K562 (cell line): ENCODE data around the gene BNIPL. TPM values are rescaled to one million over a fixed set of nuclear protein-coding genes. Genes with fewer than 3 reads are reported as not detected.
A peak's percentile ranks its signal among the peaks of the same experiment; 100 is the strongest.

Experiments used
- CCAR2 ChIP-seq: fragments of 200-400 bp; formaldehyde crosslinking; IDR thresholded peaks from 2 replicates; pipeline ENCODE4 v1.6.1; 2017; ENCODE audit warnings: mild to moderate bottlenecking, low read depth, low read length
- EHMT2 ChIP-seq: fragments of 450-650 bp; IDR thresholded peaks from 2 replicates; pipeline ENCODE4 v1.6.1; 2018; ENCODE audit warnings: antibody characterized with exemption
- ELF4 ChIP-seq: fragments of 450-650 bp; formaldehyde crosslinking; IDR thresholded peaks from 2 replicates; pipeline ENCODE4 v1.4.0; 2022; ENCODE audit warnings: missing genetic modification characterization
- KLF10 ChIP-seq: fragments of 250-450 bp; sonication (Bioruptor Pico); IDR thresholded peaks from 2 replicates; pipeline ENCODE4 v1.6.1; 2021; ENCODE audit warnings: matching md5 sums
- KLF6 ChIP-seq: fragments of 250-450 bp; sonication (Bioruptor Pico); IDR thresholded peaks from 2 replicates; pipeline ENCODE4 v1.4.0; 2020; ENCODE audit warnings: mild to moderate bottlenecking, moderate library complexity, borderline replicate concordance
- LEF1 ChIP-seq: fragments of 450-650 bp; IDR thresholded peaks from 2 replicates; pipeline ENCODE4 v1.6.1; 2016; ENCODE audit warnings: mild to moderate bottlenecking
- MEF2D ChIP-seq: conservative IDR thresholded peaks from 2 replicates; pipeline ENCODE4 v1.6.1; 2016; ENCODE audit warnings: low read depth, missing genetic modification characterization, missing compliant biosample characterization
- MIER1 ChIP-seq: fragments of 450-650 bp; IDR thresholded peaks from 2 replicates; pipeline ENCODE4 v1.6.1; 2016; ENCODE audit warnings: antibody characterized with exemption, mild to moderate bottlenecking, low read depth
- POLR2G ChIP-seq: fragments of 200-400 bp; formaldehyde crosslinking; IDR thresholded peaks from 2 replicates; pipeline ENCODE4 v1.6.1; 2017; ENCODE audit warnings: low read depth, mild to moderate bottlenecking, antibody characterized with exemption, low read length, moderate library complexity
- RBBP5 ChIP-seq: fragments of 200-600 bp; sonication (generic); IDR thresholded peaks from 2 replicates; pipeline ENCODE4 v1.6.1; 2012; ENCODE audit warnings: borderline replicate concordance, mild to moderate bottlenecking, low read length, control low read depth, inconsistent platforms; ENCODE audit not compliant: insufficient read depth, poor library complexity, severe bottlenecking
- ZFP1 ChIP-seq: fragments of 450-650 bp; formaldehyde crosslinking; IDR thresholded peaks from 2 replicates; pipeline ENCODE4 v1.4.0; 2020; ENCODE audit warnings: mild to moderate bottlenecking, mixed read lengths
- ZFX ChIP-seq: sonication (generic); formaldehyde crosslinking; IDR thresholded peaks from 2 replicates; pipeline ENCODE4 v1.8.0; 2022; ENCODE audit warnings: mild to moderate bottlenecking, missing genetic modification reagents, moderate library complexity
- ZKSCAN3 ChIP-seq: fragments of 250-450 bp; sonication (Bioruptor Pico); IDR thresholded peaks from 2 replicates; pipeline ENCODE4 v1.4.0; 2020
- ZNF212 ChIP-seq: fragments of 450-650 bp; formaldehyde crosslinking; IDR thresholded peaks from 2 replicates; pipeline ENCODE4 v1.4.0; 2020; ENCODE audit warnings: mild to moderate bottlenecking
- ZNF561 ChIP-seq: fragments of 450-650 bp; formaldehyde crosslinking; conservative IDR thresholded peaks from 2 replicates; pipeline ENCODE4 v1.4.0; 2020; ENCODE audit warnings: mild to moderate bottlenecking, moderate library complexity
- ZSCAN29 ChIP-seq: fragments of 450-650 bp; IDR thresholded peaks from 2 replicates; pipeline ENCODE4 v1.6.1; 2017
- polyA plus RNA-seq, 8 experiments: library from polyadenylated mRNA; depleted of rRNA in 4 of 8; stranded (reverse) in 5 of 8; unstranded in 3 of 8; fragments of >200 nt; fragmentation: Nextera tagmentation in 2 of 8; fragmentation: Illumina TruSeq in 1 of 8; extraction: Ambion mirVana in 2 of 8; extraction: Trizol in 1 of 8; gene quantifications; 2 replicates each; pipeline versions ENCODE4 v1.2.1 to v1.2.3, GENCODE V29; 2011 to 2014; ENCODE audit warnings: inconsistent platforms in 1 of 8, missing spikeins in 1 of 8
- total RNA-seq, 7 experiments: library from RNA; depleted of rRNA in 6 of 7; stranded (reverse); fragments of >200 nt in 6 of 7; fragmentation: Illumina TruSeq in 2 of 7; extraction: Trizol in 2 of 7; gene quantifications; 2 replicates each; pipeline versions ENCODE4 v1.2.1 to v1.2.3, GENCODE V29; 2011 to 2021; ENCODE audit warnings: low replicate concordance in 1 of 7
- TF ChIP-seq, protein P1 (sequence below), 2 experiments: fragments of 450-650 bp; formaldehyde crosslinking in 1 of 2; IDR thresholded peaks; 2 replicates each; pipeline versions ENCODE4 v1.4.0 to v1.6.1; 2014 to 2020; ENCODE audit warnings: mild to moderate bottlenecking in 2 of 2, borderline replicate concordance in 1 of 2, low read depth in 1 of 2
- TF ChIP-seq, protein P2 (sequence below): fragments of 250-450 bp; sonication (Bioruptor Pico); IDR thresholded peaks from 2 replicates; pipeline ENCODE4 v1.8.0; 2022; ENCODE audit warnings: inconsistent platforms
- TF ChIP-seq, protein P3 (sequence below): sonication (generic); formaldehyde crosslinking; IDR thresholded peaks from 2 replicates; pipeline ENCODE4 v1.8.0; 2023; ENCODE audit warnings: mild to moderate bottlenecking, missing genetic modification reagents

The BNIPL gene
- total and polyA plus RNA-seq, 9 of the 15 experiments (the other 6 are each of a cell fraction or from before 2014, with no cell fraction given): 0.08 to 1.4 (median 0.68) TPM

DNA sequence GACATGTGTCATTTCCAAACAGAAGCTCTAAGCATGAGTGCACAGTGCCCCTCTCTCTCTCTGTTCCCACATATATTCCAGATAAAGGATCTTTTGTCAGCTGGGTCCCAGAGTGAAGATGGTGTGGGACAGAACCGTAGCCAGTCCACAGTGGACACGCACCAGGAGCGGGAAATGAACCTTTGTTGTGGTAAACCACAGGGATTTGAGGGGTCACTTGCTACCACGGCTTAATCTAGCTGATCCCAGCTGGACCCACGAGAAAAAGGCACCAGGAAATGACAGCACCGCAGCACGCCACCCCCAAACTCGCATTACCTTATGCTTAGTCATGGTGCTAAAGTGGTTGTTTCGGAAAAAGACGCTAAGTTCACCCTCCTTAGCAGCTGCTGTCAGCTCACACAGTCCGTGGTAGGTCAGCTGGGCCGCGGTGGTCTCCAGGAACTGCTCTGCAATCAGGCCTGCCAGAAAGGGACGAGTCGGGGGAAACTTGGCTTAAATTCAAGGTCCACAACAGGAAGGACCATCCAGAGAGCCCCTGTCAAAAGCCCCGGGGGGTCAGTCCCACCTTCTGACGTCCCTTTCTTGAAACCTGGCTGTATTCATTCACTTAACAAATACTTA lies 37.2 kb upstream of the BNIPL start (continued):
- TF ChIP-seq MEF2D (tag): peak; percentile 55; the same call in 1 of the 2 replicates
- no peak for TF ChIP-seq ZKSCAN3
- no peak for TF ChIP-seq ZFP1 (CRISPR knock-in tag)
- TF ChIP-seq, protein P1, sequence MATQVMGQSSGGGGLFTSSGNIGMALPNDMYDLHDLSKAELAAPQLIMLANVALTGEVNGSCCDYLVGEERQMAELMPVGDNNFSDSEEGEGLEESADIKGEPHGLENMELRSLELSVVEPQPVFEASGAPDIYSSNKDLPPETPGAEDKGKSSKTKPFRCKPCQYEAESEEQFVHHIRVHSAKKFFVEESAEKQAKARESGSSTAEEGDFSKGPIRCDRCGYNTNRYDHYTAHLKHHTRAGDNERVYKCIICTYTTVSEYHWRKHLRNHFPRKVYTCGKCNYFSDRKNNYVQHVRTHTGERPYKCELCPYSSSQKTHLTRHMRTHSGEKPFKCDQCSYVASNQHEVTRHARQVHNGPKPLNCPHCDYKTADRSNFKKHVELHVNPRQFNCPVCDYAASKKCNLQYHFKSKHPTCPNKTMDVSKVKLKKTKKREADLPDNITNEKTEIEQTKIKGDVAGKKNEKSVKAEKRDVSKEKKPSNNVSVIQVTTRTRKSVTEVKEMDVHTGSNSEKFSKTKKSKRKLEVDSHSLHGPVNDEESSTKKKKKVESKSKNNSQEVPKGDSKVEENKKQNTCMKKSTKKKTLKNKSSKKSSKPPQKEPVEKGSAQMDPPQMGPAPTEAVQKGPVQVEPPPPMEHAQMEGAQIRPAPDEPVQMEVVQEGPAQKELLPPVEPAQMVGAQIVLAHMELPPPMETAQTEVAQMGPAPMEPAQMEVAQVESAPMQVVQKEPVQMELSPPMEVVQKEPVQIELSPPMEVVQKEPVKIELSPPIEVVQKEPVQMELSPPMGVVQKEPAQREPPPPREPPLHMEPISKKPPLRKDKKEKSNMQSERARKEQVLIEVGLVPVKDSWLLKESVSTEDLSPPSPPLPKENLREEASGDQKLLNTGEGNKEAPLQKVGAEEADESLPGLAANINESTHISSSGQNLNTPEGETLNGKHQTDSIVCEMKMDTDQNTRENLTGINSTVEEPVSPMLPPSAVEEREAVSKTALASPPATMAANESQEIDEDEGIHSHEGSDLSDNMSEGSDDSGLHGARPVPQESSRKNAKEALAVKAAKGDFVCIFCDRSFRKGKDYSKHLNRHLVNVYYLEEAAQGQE (IDR thresholded peaks at IDR 0.05; ENCODE audit: borderline replicate concordance): no peak; the same call in 1 of the 2 replicates
- TF ChIP-seq, protein P1 (CRISPR knock-in tag; IDR thresholded peaks at IDR 0.05; ENCODE audit: low read depth): no peak
- TF ChIP-seq, protein P2, sequence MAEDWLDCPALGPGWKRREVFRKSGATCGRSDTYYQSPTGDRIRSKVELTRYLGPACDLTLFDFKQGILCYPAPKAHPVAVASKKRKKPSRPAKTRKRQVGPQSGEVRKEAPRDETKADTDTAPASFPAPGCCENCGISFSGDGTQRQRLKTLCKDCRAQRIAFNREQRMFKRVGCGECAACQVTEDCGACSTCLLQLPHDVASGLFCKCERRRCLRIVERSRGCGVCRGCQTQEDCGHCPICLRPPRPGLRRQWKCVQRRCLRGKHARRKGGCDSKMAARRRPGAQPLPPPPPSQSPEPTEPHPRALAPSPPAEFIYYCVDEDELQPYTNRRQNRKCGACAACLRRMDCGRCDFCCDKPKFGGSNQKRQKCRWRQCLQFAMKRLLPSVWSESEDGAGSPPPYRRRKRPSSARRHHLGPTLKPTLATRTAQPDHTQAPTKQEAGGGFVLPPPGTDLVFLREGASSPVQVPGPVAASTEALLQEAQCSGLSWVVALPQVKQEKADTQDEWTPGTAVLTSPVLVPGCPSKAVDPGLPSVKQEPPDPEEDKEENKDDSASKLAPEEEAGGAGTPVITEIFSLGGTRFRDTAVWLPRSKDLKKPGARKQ (CRISPR knock-in tag): no peak
- peak; percentile 21; the same call in 1 of the 2 replicates for TF ChIP-seq ELF4 (CRISPR knock-in tag)
- TF ChIP-seq EHMT2: no peak
- peak; percentile 94 for TF ChIP-seq LEF1
- peak; percentile 53 for TF ChIP-seq POLR2G
- no peak for TF ChIP-seq MIER1
- no peak for TF ChIP-seq ZSCAN29
- no peak for TF ChIP-seq CCAR2
- no peak for TF ChIP-seq ZNF561
- no peak for TF ChIP-seq KLF10 (CRISPR knock-in tag)
- TF ChIP-seq RBBP5: peak; percentile 54
- no peak for TF ChIP-seq ZFX
- TF ChIP-seq KLF6 (CRISPR knock-in tag): no peak
- TF ChIP-seq, protein P3, sequence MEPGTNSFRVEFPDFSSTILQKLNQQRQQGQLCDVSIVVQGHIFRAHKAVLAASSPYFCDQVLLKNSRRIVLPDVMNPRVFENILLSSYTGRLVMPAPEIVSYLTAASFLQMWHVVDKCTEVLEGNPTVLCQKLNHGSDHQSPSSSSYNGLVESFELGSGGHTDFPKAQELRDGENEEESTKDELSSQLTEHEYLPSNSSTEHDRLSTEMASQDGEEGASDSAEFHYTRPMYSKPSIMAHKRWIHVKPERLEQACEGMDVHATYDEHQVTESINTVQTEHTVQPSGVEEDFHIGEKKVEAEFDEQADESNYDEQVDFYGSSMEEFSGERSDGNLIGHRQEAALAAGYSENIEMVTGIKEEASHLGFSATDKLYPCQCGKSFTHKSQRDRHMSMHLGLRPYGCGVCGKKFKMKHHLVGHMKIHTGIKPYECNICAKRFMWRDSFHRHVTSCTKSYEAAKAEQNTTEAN (CRISPR knock-in tag): no peak
- no peak for TF ChIP-seq ZNF212 (CRISPR knock-in tag)
